ENCODE results near the gene SOX12.

The SOX12 gene

DNA sequence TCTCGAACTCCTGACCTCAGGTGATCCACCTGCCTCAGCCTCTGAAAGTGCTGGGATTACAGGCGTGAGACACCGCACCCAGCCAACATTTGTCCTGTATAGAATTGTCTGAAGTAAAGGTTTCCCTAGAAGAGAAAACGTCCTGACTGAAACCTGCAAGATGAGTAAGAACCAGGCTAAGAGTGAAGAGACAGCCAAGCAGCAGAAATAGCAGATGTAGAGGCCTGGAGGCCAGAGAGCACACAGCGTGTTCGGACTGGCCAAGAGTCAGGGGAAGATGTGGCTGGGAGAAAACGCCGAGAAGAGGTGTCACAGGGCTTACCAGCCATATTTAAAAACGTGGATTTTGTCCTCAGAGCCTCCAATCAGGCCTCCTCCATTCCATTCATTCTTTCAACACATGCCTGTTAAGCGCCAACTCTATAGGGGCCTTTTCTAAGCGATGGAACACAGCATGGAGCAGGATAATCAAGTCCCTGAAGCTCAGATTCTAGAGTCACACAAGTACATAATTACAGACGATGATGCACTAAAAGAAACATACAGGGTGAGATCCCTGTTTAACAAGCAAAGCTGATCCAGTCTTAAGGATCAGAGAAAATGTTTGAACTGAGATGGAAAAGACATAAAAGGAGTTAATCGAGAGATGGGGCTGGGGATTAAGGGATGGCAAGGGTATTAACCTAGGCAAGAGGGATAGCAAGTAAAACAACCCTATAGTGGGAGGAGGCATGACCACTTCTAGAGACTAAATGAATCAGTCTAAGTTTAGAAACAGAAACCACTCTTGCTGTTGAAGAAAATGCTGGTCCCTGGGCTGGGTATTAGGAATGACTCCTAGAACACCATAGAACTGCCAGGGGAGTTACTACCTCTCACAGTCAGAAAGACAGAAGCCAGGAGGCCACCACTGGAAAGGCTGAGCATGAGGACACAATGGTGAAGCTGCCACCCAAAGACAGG lies 23.2 kb upstream of the SOX12 start:
- in situ Hi-C loops (cut with MboI; ENCODE audit: low sequenced_read_pairs), result no loop called here

DNA sequence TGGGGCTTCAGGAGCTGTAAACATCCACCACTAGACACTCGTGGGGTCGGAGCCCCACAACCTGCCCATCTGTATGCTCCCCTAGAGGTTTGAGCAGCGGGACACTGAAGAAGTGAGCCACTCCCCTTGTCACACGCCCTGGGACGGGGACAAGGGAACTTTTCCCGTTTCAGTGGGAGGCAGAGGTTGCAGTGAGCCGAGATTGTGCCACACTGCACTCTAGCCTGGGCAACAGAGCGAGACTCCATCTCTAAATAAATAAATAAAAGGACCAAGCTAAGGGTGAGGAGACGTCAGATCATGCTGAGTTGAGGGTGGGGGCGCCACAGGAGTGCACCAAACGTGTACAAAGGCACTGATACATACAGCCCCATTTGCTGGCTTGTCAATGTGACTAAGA lies 19.6 kb upstream of the SOX12 start:
- in situ Hi-C loops (cut with MboI; ENCODE audit: low sequenced_read_pairs), result no loop called here

DNA sequence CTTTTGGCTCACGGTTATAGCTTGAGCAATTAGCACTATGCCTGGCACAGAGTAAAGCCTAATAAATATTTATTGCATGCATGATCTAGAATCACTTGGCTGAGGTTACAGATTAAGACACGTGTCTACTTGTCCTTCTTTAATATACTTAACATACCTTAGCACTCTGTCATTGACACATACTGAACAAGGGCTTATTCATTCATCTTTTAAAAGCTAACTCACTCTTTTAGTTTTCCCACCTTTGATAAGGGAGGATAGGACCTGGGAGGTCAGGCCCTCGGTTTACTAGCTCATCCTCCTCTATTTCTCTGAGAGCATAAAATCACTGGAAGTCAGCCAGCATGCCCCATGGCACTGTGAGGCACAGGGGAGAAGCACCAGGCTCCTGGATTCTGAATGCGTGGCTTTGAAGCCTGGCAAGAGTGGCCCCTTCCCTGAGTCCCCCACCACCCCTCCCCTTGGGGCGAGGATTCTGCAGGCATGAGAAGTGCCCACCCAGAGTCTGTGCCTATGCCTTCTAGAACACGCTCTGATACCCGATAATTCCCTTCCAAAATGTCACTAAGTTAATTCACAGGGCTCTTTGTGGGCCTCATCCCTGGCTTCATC lies 16.8 kb upstream of the SOX12 start:
- in situ Hi-C loops (cut with MboI; ENCODE audit: low sequenced_read_pairs), result no loop called here

DNA sequence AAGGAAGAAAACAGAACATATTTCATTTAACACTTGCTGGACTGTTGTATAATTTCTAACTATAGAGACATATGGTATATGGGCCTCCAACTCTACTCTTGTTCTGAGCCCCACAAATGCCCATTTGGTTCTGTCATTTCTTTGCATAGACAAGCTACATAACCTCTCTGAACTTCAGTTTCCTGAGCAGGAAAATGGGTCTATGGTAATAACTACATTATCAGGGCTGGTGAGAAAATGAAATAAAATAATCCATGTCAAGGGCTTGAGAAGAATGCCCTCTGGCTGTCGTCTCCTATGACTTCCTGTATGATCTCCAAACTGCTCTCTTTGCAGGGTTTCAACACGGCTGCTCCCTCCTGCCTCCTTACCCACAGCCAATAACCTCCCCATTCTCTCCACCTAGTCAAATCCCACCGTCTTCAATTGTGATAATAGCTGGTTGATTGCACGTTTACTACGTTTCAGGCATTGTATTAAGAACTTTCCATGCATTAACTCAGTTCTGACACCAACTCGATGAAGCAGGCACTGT lies 16.0 kb upstream of the SOX12 start:
- in situ Hi-C loops (cut with MboI; ENCODE audit: low sequenced_read_pairs), result no loop called here

DNA sequence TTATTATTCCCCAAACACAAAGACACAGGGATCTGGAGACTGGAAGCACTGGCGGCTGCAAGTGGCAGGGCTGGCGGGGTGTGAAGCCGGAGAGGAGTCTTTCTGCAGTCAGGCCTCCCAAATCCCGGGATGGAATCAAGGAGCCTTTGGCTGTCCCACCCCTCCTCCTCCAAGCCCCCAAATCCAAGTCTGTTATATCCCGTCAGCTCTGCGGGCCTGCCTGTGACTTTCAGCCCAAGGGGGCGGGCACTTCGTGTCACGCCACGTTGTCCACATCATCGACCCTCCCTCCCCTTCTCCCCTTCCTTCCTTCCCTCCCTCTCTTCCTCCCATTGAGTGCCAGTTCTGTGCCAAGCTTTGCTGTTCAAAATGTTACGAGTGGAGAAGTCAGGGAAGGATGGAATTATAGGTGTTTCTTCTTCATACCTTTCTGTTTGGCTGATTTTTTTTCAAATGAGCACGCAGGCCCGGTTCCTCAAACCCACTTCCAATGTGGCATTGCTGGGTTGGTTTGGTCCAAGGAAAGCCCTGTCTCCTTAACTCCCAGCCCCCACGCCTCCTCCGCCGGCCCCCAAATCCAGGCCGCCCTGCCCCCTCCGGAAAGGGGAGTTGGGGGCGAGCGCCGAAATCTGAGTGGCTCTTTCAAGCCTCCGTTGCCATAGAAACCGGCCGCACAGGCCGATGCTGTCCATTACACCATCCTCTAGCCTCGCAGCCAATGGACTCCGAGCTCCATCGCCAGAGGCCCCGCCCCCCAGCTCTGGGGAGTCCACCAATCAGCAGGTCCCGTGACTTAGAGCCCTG lies 15.3 kb upstream of the SOX12 start:
- in situ Hi-C loops (cut with MboI; ENCODE audit: low sequenced_read_pairs), result no loop called here

DNA sequence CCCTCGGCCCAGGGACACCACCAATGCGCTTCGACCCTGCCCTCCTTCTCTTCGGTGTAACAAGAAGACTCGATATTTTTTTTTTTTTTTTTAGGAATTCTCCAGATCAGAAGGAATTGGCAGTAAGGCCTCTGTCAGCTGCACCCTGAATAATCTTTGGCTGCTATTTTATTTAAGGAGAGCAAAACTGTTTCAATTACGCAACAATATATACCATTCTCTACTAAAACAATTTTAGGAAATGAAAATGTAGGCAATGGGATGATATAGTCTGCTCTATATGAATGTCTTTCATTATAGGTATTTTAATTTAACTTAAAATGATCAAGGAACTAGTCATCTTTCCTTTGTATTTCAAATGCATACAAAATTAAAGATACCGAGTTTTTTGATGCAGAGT lies 14.7 kb upstream of the SOX12 start:
- in situ Hi-C loops (cut with MboI; ENCODE audit: low sequenced_read_pairs), result no loop called here

DNA sequence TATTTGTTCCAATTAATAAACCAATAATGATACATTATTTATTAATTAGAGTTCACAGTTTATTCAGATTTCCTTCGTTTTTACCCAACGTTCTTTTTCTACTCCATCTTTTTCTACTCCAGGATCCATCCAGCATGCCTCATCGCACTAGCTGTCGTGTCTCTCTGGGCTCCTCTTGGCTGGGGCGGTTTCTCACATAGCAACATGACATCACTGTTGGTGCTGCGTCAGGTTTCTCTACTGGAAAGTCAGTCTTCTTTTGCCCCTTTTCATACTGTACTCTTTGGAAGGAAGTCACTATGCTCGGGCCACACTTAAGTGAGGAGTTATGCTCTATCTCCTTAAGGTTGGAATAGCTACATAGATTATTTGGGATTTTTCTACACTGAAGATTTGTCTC lies 13.7 kb upstream of the SOX12 start:
- in situ Hi-C loops (cut with MboI; ENCODE audit: low sequenced_read_pairs), result no loop called here

DNA sequence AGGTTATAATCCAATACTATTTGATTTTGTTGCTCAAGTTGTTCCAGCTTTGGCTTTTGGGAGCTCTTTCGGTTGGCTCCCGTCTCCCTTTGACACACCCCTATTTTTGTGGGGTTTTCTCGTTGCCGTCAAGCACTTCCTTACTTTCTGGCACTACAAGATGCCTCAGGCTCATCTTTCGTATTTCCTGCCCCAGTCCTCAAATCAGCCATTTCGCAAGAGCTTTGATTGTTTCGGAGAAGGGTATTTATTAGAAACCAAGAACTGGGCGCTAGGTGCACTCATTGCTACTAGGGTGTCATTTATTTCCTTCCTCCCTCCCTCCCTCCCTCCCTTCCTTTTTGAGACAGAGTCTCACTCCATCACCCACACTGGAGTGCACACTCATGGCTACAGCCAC lies 13.3 kb upstream of the SOX12 start:
- in situ Hi-C loops (cut with MboI; ENCODE audit: low sequenced_read_pairs), result no loop called here

DNA sequence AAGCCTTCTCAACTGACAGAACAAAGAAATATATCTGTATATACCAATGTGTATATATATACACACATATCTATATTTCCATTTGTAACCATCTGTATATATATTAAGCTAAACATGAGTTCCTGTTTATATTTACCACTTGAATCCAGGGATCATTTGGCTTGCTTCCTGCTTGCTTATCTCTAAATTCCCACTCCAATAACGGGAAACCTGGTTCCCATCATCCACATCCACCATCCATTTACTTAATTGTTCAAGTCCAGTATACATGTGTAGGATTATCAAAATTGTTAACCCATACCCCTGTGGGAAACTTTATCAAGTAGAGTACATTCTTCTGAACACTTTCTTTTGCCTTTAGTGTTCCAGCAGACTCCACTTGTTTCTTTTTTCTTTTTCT lies 12.5 kb upstream of the SOX12 start:
- in situ Hi-C loops (cut with MboI; ENCODE audit: low sequenced_read_pairs), result no loop called here

DNA sequence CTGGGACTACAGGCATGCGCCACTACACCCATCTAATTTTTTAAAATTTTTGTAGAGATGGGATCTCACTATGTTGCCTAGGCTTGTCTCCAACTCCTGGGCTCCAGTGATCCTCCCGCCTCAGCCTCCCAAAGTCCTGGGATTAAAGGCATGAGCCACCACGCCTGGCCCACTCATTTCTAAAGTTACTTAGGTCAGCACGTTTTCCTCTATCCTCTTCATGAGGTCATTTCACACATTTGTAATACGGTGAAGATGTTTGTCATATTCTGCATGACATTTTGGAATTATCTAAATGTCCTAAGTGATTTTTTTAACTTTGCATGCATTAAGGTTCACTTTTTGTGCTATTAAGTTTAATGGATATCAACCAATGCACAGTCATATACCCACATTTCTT lies 11.9 kb upstream of the SOX12 start:
- in situ Hi-C loops (cut with MboI; ENCODE audit: low sequenced_read_pairs), result no loop called here

DNA sequence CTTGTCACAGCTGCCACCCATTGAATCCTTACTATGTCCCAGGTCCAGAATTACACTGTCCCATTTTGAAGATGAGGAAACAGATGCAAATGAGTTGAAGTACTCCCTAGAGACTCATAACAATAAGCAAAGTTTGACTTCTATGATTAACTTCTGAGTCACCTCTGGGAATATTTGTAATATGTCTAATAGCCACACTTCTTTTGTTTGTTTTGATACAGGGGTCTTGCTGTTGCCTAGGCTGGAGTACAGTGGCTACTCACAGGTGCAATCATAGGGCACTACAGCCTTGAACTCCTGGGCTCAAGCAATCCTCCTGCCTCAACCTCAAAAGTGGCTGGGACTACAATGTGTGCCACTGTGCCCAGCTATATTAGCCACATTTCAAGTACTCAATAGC lies 11.4 kb upstream of the SOX12 start:
- in situ Hi-C loops (cut with MboI; ENCODE audit: low sequenced_read_pairs), result no loop called here

DNA sequence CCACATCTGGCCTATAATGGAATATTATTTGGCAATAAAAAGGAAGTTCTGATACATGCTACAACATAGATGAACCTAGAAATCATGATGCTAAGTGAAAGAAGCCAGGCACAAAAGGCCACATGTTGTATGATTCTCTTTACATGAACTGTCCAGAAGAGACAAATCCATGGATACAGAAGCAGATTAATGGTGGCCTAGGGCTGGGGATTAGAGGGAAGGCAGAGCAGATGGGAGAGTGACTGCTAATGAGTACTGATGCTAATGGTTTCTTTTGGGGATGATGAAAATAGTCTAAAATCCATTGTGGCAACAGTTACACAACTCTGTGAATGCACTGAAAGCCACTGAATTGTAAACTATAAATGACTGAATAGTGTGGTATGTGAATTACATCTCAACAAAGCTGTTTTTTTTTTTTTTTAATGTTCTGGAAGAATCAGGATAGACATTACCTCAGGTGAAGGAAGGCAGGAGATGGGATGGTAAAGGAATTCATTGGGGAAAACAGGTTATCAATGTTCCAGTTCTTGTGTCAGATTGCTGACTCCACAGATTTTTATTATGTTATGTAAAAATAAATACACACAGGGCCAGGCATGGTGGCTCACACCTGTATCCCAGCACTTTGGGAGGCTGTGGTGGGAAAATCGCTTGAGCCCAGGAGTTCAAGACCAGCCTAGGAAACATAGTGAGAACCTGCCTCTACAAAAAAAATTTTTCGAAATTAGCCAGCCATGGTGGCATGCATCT lies 8.9 kb upstream of the SOX12 start:
- in situ Hi-C loops (cut with MboI; ENCODE audit: low sequenced_read_pairs), result no loop called here

DNA sequence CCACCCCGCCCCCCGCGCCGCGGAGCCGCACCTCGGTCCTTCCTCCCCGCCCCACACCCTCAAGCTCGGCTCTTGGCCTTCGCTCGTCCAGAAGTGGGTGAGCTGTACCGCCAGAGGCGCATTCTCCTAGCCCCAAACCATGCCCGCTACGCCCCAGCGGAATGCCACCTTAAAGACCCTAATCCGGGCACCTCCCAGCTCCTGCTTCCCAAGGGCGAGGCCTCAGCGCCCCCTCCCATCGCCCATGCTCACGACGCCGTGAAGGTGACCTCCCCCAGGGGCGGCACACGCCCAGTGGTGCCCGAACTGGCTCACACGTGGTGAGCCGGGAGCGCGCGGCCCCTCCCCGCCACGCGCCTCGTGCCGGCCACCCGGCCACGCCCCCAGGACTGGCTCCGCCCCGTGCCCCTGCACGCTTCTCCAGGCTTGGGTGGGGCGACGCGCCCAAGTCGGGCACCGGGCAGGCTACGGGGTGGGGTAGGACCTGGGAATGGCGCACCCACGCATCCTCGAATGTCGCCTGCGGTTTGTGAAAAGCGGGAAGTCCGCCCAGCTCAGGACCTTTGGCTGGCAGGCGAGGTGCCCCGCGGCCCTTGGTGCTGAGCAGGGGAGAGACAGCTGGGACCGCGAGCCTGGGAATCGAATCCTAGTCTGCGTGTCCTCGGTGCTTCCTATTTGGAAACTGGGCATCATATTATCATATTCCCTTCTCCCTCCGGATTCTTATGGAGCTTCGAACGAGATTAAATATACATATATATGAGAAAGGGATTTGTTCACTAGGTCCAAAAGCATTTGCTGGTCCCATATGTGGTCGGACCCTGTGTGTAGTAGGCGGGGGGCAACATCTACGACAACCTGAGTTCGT lies 941 bp upstream of the SOX12 start:
- in situ Hi-C loops (cut with MboI; ENCODE audit: low sequenced_read_pairs), result no loop called here

DNA sequence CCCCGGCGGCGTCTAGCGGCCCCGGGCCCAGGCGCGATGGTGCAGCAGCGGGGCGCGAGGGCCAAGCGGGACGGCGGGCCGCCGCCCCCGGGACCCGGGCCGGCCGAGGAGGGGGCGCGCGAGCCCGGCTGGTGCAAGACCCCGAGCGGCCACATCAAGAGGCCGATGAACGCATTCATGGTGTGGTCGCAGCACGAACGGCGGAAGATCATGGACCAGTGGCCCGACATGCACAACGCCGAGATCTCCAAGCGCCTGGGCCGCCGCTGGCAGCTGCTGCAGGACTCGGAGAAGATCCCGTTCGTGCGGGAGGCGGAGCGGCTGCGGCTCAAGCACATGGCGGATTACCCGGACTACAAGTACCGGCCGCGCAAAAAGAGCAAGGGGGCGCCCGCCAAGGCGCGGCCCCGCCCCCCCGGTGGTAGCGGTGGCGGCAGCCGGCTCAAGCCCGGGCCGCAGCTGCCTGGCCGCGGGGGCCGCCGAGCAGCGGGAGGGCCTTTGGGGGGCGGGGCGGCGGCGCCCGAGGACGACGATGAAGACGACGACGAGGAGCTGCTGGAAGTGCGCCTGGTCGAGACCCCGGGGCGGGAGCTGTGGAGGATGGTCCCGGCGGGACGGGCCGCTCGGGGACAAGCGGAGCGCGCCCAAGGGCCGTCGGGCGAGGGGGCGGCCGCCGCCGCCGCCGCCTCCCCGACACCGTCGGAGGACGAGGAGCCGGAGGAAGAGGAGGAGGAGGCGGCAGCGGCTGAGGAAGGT lies 715 bp downstream of the SOX12 start:
- in situ Hi-C loops (cut with MboI; ENCODE audit: low sequenced_read_pairs), result no loop called here

DNA sequence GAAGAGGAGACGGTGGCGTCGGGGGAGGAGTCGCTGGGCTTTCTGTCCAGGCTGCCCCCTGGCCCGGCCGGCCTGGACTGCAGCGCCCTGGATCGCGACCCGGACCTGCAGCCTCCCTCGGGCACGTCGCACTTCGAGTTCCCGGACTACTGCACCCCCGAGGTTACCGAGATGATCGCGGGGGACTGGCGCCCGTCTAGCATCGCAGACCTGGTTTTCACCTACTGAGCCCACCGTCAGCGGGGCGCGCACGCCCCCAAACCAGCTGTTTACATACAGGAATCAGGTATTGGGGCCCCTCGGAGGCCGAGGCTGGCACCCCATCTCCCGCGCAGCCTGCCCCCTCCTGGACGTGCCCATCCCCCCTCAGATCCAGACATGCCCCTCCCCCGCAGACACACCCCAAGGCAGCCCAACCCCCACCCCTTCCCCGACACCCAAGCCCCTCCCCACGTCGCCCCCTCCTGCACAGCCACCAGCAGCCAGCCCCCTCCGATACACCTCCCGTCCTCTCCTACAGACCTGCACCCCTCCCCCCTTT lies 1.4 kb downstream of the SOX12 start:
- in situ Hi-C loops (cut with MboI; ENCODE audit: low sequenced_read_pairs), result no loop called here

DNA sequence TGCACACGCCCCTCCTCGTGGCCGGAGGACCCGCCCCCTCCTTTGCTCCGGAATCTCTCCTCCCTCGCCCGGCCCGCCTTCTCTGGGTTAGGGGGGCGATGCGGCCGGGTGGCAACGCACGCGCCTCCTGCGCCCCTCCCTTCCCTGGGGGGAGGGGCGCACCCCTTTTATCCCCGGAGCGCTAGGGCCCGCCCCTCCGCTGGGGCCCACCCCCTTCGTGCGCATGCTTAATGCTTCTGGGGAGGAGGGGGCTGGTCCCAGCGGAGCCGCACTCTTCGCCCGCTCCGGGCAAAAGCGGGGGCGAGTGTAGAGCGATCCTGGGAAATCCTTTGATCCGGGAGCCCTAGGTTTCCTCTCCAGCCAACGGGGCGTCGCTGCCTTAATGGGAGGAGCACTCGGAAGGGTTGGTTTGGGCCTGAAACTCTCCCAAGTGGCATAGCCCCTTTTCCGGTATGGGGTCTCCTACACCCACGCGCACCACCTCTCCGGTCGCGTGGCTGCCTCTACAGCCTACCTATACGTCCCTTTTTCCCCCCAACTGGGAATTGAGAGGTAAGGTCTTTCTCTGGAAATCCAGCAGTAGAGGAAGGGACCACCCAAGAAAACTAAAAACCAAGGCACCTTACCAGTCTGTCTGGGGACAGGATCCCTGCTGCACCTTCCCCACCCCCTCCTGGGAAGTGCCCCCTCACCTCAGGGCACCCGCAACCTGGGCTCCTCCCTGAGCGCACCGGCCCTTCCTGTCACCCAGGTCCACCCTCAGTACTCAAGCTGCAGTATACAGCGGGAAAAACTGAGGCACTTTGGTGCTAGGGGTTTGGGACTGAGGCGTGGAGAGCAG lies 2.1 kb downstream of the SOX12 start:
- in situ Hi-C loops (cut with MboI; ENCODE audit: low sequenced_read_pairs), result no loop called here

DNA sequence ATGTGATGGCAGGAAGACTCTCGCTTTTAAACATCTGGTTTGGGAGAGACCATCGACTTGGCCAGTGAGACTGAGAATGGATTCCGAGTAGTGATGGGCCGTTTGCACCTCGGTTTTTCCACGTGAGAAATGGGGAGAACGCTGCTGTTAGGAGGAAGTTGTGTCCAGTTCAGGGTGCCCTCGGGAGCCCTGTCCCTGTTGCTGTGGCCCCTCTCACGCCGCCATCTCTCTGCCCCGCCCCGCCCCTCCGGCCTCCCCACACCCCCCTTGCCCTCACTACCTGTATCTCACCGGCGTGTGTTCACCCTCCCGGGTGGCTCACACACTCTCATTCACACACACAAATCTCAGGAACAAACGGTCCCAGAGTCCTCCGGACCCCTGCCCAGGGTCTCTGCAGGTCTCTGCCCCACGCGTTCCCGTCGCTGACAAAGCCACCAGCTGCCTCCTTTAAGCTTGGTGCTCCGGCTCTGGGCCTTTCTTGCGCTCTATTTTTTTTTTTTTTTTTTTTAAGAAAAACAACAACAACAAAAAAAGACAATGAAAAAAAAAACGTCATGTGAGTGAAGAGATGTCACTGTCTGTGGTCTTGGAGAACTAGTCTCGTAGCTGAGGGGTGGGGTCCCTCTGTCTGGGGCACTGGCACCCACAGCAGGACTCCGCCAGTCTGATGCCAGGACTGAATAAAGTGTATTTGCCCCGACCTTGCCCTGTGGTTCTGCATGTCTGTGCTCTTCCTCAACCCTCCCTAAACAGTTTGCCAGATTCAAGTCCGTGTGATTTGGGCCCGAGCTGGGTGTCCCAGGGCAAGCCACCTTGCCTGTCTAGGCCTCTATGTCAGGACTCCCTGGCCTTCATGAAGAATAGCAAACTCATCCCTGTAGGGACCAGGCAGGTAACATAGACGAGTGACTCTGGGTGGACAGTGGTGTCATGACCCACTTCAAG lies 2.9 kb downstream of the SOX12 start:
- in situ Hi-C loops (cut with MboI; ENCODE audit: low sequenced_read_pairs), result no loop called here

Measured in hTERT RPE-1 (cell line).